IMR-90 (cell line): Measurements from ENCODE around the gene GFER. TPM values are rescaled to one million over a fixed set of nuclear protein-coding genes. Genes with fewer than 3 reads are reported as not detected.

Experiments
- ATAC-seq: fragments of 200-7000 bp; cut with Tn5 transposase; 2 replicates; pipeline ENCODE4 v1.9.1; 2020; ENCODE audit warnings: low read depth, mild to moderate bottlenecking, moderate library complexity
- BruUV-seq: library from RNA; stranded (reverse); fragments of 400-500 nt; replicated peaks from 2 replicates; lab custom pipeline; 2021; lab: Mats Ljungman, UMichigan
- CTCF ChIA-PET: fragments of 300-600 bp; formaldehyde crosslinking; extraction: SDS; loops from one replicate; lab custom pipeline; 2021; ENCODE audit warnings: antibody characterized with exemption; lab: Yijun Ruan, JAX
- POLR2A ChIA-PET: fragments of 300-600 bp; sonication (Branson Sonifier 250); formaldehyde crosslinking; loops from one replicate; lab custom pipeline; 2022; ENCODE audit warnings: antibody characterized with exemption; ENCODE audit not compliant: unreplicated experiment; lab: Charles Lee
- DNase-seq: peaks from one replicate; pipeline ENCODE4 v3.0.0; 2013
- H2AFZ ChIP-seq: replicated peaks from 2 replicates; pipeline ENCODE3; 2013; ENCODE audit warnings: low read length, mild to moderate bottlenecking; ENCODE audit not compliant: poor library complexity
- H2AK5ac ChIP-seq: 2 replicates; pipeline ENCODE4 v1.6.1; 2013; ENCODE audit warnings: low read depth, low read length, inconsistent platforms
- H2AK9ac ChIP-seq: replicated peaks from 2 replicates; pipeline ENCODE3; 2013; ENCODE audit warnings: mild to moderate bottlenecking, low read depth, low read length, moderate library complexity; ENCODE audit not compliant: poor library complexity
- H2BK120ac ChIP-seq: 2 replicates; pipeline ENCODE4 v1.6.1; 2013; ENCODE audit warnings: low read depth, low read length, inconsistent platforms
- H2BK15ac ChIP-seq: 3 replicates; pipeline ENCODE4 v1.6.1; 2013; ENCODE audit warnings: low read depth, low read length, inconsistent platforms
- H2BK20ac ChIP-seq: 2 replicates; pipeline ENCODE4 v1.6.1; 2013; ENCODE audit warnings: low read depth, mild to moderate bottlenecking, inconsistent platforms, low read length, moderate library complexity
- H2BK5ac ChIP-seq: 2 replicates; pipeline ENCODE4 v1.6.1; 2013; ENCODE audit warnings: mild to moderate bottlenecking, low read depth, low read length, inconsistent platforms; ENCODE audit not compliant: poor library complexity, severe bottlenecking
- H3K14ac ChIP-seq: replicated peaks from 2 replicates; pipeline ENCODE4 v1.6.1; 2013; ENCODE audit warnings: low read depth, low read length, inconsistent platforms
- H3K18ac ChIP-seq: 2 replicates; pipeline ENCODE4 v1.6.1; 2013; ENCODE audit warnings: low read depth, low read length, control low read depth
- H3K23ac ChIP-seq: 2 replicates; pipeline ENCODE4 v1.6.1; 2013; ENCODE audit warnings: low read depth, low read length, inconsistent platforms
- H3K27ac ChIP-seq: 2 replicates; pipeline ENCODE4 v1.5.1; 2013; ENCODE audit warnings: mild to moderate bottlenecking, control low read depth, low read length; ENCODE audit not compliant: insufficient read depth
- H3K27me3 ChIP-seq: 2 replicates; pipeline ENCODE4 v1.6.1; 2013; ENCODE audit warnings: low read length; ENCODE audit not compliant: control insufficient read depth, insufficient read depth
- H3K36me3 ChIP-seq: 2 replicates; pipeline ENCODE4 v1.6.1; 2013; ENCODE audit warnings: low read length, mixed read lengths; ENCODE audit not compliant: control insufficient read depth, insufficient read depth
- H3K4ac ChIP-seq: 2 replicates; pipeline ENCODE4 v1.6.1; 2013; ENCODE audit warnings: low read depth, low read length, inconsistent platforms
- H3K4me1 ChIP-seq: 2 replicates; pipeline ENCODE4 v1.6.1; 2013; ENCODE audit warnings: low read length, mixed read lengths; ENCODE audit not compliant: control insufficient read depth, insufficient read depth
- H3K4me2 ChIP-seq: 2 replicates; pipeline ENCODE4 v1.6.1; 2013; ENCODE audit warnings: low read depth, mild to moderate bottlenecking, control low read depth, low read length, moderate library complexity
- H3K4me3 ChIP-seq: 2 replicates; pipeline ENCODE4 v1.5.1; 2013; ENCODE audit warnings: low read depth, mild to moderate bottlenecking, control low read depth, low read length, moderate library complexity; ENCODE audit not compliant: insufficient read depth
- H3K56ac ChIP-seq: 2 replicates; pipeline ENCODE4 v1.6.1; 2013; ENCODE audit warnings: low read length, inconsistent platforms; ENCODE audit not compliant: insufficient read depth; ENCODE audit errors: extremely low read depth
- H3K79me1 ChIP-seq, 2 experiments: 2 replicates each; pipeline ENCODE4 v1.6.1; 2013; ENCODE audit warnings: low read length in 2 of 2, inconsistent platforms in 1 of 2, low read depth in 1 of 2
- H3K9ac ChIP-seq: 2 replicates; pipeline ENCODE4 v1.6.1; 2013; ENCODE audit warnings: low read depth, low read length, control low read depth
- H3K9me1 ChIP-seq: 2 replicates; pipeline ENCODE4 v1.6.1; 2013; ENCODE audit warnings: low read length, inconsistent platforms; ENCODE audit not compliant: insufficient read depth
- H3K9me3 ChIP-seq: 2 replicates; pipeline ENCODE4 v1.6.1; 2013; ENCODE audit warnings: low read length; ENCODE audit not compliant: control insufficient read depth, insufficient read depth
- H4K20me1 ChIP-seq: 2 replicates; pipeline ENCODE4 v1.6.1; 2013; ENCODE audit warnings: low read length, inconsistent platforms; ENCODE audit not compliant: insufficient read depth
- H4K5ac ChIP-seq: 2 replicates; pipeline ENCODE4 v1.6.1; 2013; ENCODE audit warnings: mild to moderate bottlenecking, low read depth, low read length, control low read depth
- H4K8ac ChIP-seq, 2 experiments: 2 replicates each; pipeline ENCODE4 v1.6.1; 2013; ENCODE audit warnings: low read depth in 2 of 2, low read length in 2 of 2, control low read depth in 1 of 2, inconsistent platforms in 1 of 2
- H4K91ac ChIP-seq: 2 replicates; pipeline ENCODE4 v1.6.1; 2013; ENCODE audit warnings: low read depth, low read length, inconsistent platforms; ENCODE audit not compliant: insufficient read depth
- BHLHE40 ChIP-seq: fragments of 150-350 bp; IDR thresholded peaks from 2 replicates; pipeline ENCODE4 v1.6.1; 2016; ENCODE audit warnings: mild to moderate bottlenecking, low read depth, low read length
- CEBPB ChIP-seq: IDR thresholded peaks from 2 replicates; pipeline ENCODE4 v1.6.1; 2012; ENCODE audit warnings: low read depth, low read length, improper control_type of control experiment
- CHD1 ChIP-seq: IDR thresholded peaks from 2 replicates; pipeline ENCODE4 v1.6.1; 2012; ENCODE audit warnings: low read depth, low read length, improper control_type of control experiment
- CTCF ChIP-seq: conservative IDR thresholded peaks from 2 replicates; pipeline ENCODE4 v1.5.1; 2012; ENCODE audit warnings: mild to moderate bottlenecking, low read depth, low read length, improper control_type of control experiment
- ELK1 ChIP-seq: fragments of 150-350 bp; IDR thresholded peaks from 2 replicates; pipeline ENCODE4 v1.6.1; 2016; ENCODE audit warnings: low read depth, mild to moderate bottlenecking, low read length, moderate library complexity, borderline replicate concordance
- FOS ChIP-seq: fragments of 150-350 bp; IDR thresholded peaks from 2 replicates; pipeline ENCODE4 v1.6.1; 2016; ENCODE audit warnings: low read depth, low read length
- MAFK ChIP-seq: IDR thresholded peaks from 2 replicates; pipeline ENCODE4 v1.6.1; 2012; ENCODE audit warnings: low read depth, low read length, improper control_type of control experiment
- MAZ ChIP-seq: IDR thresholded peaks from 2 replicates; pipeline ENCODE4 v1.6.1; 2012; ENCODE audit warnings: low read depth, mild to moderate bottlenecking, low read length, improper control_type of control experiment, moderate library complexity, borderline replicate concordance
- MXI1 ChIP-seq: IDR thresholded peaks from 2 replicates; pipeline ENCODE4 v1.6.1; 2012; ENCODE audit warnings: low read depth, mild to moderate bottlenecking, low read length, moderate library complexity, borderline replicate concordance
- NFE2L2 ChIP-seq: fragments of 150-350 bp; IDR thresholded peaks from 2 replicates; pipeline ENCODE4 v1.6.1; 2016; ENCODE audit warnings: low read depth, mild to moderate bottlenecking, low read length
- POLR2A ChIP-seq: IDR thresholded peaks from 2 replicates; pipeline ENCODE4 v1.6.1; 2012; ENCODE audit warnings: mild to moderate bottlenecking, low read depth, low read length
- RAD21 ChIP-seq: IDR thresholded peaks from 2 replicates; pipeline ENCODE4 v1.6.1; 2012; ENCODE audit warnings: low read length, improper control_type of control experiment
- RCOR1 ChIP-seq: IDR thresholded peaks from 2 replicates; pipeline ENCODE4 v1.6.1; 2012; ENCODE audit warnings: mild to moderate bottlenecking, low read length, improper control_type of control experiment; ENCODE audit not compliant: insufficient replicate concordance
- RFX5 ChIP-seq: IDR thresholded peaks from 2 replicates; pipeline ENCODE4 v1.8.0; 2012; ENCODE audit warnings: low read depth, mild to moderate bottlenecking, low read length, moderate library complexity
- SMC3 ChIP-seq: fragments of 150-350 bp; IDR thresholded peaks from 2 replicates; pipeline ENCODE4 v1.6.1; 2016; ENCODE audit warnings: low read depth, mild to moderate bottlenecking, antibody characterized with exemption, low read length, moderate library complexity
- USF2 ChIP-seq: fragments of 150-350 bp; IDR thresholded peaks from 2 replicates; pipeline ENCODE4 v1.6.1; 2017; ENCODE audit warnings: mild to moderate bottlenecking, antibody characterized with exemption, low read length, low read depth
- WGBS, 2 experiments: methylation state at CpG; one replicate each; pipeline versions ENCODE4 v1.1.5 to v1.1.7; 2013; ENCODE audit warnings: missing lambda C conversion rate in 2 of 2; ENCODE audit not compliant: insufficient read length in 1 of 2; ENCODE audit errors: extremely low coverage in 2 of 2; 5-methylcytosine and 5-hydroxymethylcytosine counted together
- dilution Hi-C: fragments of 300-500 bp; cut with HindIII; formaldehyde crosslinking; loops from one replicate; pipeline ENCODE4 v1.14.3; 2018; ENCODE audit warnings: low sequenced_read_pairs; ENCODE audit not compliant: unreplicated experiment
- in situ Hi-C: fragments of 300-500 bp; cut with MboI; formaldehyde crosslinking; loops from 3 replicates; pipeline ENCODE4 v1.14.3; 2019; ENCODE audit warnings: low sequenced_read_pairs, inconsistent platforms, mixed read lengths
- intact Hi-C: fragments of 100-400 bp; cut with micrococcal nuclease; formaldehyde crosslinking; loops from 2 replicates; pipeline ENCODE4 v1.10.0; 2022
- polyA plus RNA-seq, 3 experiments: library from polyadenylated mRNA; depleted of rRNA; stranded (reverse); fragments of >200 nt; gene quantifications; 2 replicates each; pipeline ENCODE4 v1.2.3, GENCODE V29; 2012; ENCODE audit warnings: low replicate concordance in 1 of 3
- total RNA-seq: library from RNA; depleted of rRNA; stranded (reverse); fragments of >200 nt; gene quantifications from 2 replicates; pipeline ENCODE4 v1.2.3, GENCODE V29; 2012

The GFER gene
- total and polyA plus RNA-seq, 2 of the 4 experiments (the other 2 are of a cell fraction): 6.8 to 19.8 TPM

- Histone ChIP-seq H3K4me2 (no peak overlapping the region), H3K18ac (no peak overlapping the region), H3K27ac (no peak overlapping the region), H3K23ac (no peak overlapping the region), H3K27me3 (peaks cover 2% of the 10 kb centered on the region; the same call in 1 of the 2 replicates), H3K4me3 (no peak overlapping the region), H2BK5ac (no peak overlapping the region), H4K20me1 (no peaks in the 10 kb centered on the region), H3K79me1 (no peaks in the 10 kb centered on the region), H2AFZ (no peak overlapping the region), H3K9me3 (no peaks in the 10 kb centered on the region), H3K36me3 (no peaks in the 10 kb centered on the region), H4K8ac (no peak overlapping the region), H4K5ac (no peak overlapping the region), H2BK15ac (no peak overlapping the region), H2BK120ac (no peak overlapping the region), H3K14ac (no peak overlapping the region), H3K9ac (no peak overlapping the region), H3K9me1 (no peaks in the 10 kb centered on the region), H2AK5ac (no peak overlapping the region), H2AK9ac (no peak overlapping the region), H3K56ac (no peak overlapping the region), H4K91ac (no peak overlapping the region), H2BK20ac (no peak overlapping the region), H3K4me1 (no peaks in the 10 kb centered on the region), H3K4ac (no peak overlapping the region)
- in situ Hi-C loops: no loop called here
- BruUV-seq: no TSS peak
- POLR2A ChIA-PET: no interaction called here
- dilution Hi-C loops: no loop called here
- DNase-seq (no peak), ATAC-seq (no peak)
- TF ChIP-seq RAD21 (no peak), USF2 (no peak), ELK1 (no peak), SMC3 (no peak), MXI1 (no peak), RCOR1 (no peak), POLR2A (no peak), CHD1 (no peak), MAZ (no peak), RFX5 (no peak), FOS (no peak), MAFK (no peak), CTCF (no peak), BHLHE40 (no peak), NFE2L2 (no peak), CEBPB (no peak)
- 85% methylated on average over 6 of the region's 22 CpGs; no CpG with 5 or more reads in 1 of the 2 experiments for WGBS, 2 experiments
- CTCF ChIA-PET: no interaction called here
- intact Hi-C loops: no loop called here
Observed at GRCh38 chr16:1953734-1954133, 30.3 kb upstream of the GFER start.
